ENCODE measurements around the gene TLE5.
A peak's percentile ranks its signal among the peaks of the same experiment; 100 is the strongest.
"Not testable (repeated sequence)": the region's sequence is repeated elsewhere in the genome, so short reads cannot be mapped to it uniquely, and the experiment has no call there.

TLE5 gene

DNA sequence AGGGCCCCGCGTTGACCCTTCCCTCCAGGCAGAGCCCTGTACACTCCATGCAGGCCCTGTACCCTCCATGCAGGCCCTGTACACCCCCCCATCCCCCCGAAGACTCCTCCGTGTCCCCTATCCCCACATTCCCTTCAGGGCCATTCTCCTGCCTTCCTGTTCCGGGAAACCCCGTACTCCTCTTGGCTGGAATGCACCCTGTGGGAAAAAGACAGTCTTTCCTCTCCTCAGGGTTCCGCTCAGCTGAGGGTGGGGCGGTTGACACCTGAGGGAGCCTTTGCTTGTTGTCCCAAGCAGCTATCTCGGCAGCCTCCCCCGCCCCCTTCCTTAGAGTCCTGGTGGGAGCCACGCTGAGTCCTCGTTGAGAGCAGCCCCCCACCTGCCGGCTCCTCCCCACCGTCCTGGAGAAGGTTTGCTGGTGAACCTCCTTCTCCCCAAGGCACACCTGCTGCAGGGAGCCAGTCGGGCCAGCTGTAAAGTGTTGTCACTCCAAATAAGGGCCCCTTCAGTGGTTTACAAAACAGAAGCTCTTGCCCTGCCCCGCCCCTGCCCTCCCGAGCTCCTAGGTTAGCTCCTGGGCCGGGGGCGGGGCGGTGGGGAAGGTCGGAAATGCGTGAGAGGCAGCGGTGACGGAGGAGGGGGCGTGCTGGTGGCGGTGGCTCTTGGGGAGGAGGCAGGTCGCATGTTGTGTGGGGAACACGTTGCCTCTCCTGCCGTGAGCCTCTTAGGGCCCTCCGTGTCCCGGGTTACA lies 33.3 kb upstream of the TLE5 start:
- no peak for DNase-seq

DNA sequence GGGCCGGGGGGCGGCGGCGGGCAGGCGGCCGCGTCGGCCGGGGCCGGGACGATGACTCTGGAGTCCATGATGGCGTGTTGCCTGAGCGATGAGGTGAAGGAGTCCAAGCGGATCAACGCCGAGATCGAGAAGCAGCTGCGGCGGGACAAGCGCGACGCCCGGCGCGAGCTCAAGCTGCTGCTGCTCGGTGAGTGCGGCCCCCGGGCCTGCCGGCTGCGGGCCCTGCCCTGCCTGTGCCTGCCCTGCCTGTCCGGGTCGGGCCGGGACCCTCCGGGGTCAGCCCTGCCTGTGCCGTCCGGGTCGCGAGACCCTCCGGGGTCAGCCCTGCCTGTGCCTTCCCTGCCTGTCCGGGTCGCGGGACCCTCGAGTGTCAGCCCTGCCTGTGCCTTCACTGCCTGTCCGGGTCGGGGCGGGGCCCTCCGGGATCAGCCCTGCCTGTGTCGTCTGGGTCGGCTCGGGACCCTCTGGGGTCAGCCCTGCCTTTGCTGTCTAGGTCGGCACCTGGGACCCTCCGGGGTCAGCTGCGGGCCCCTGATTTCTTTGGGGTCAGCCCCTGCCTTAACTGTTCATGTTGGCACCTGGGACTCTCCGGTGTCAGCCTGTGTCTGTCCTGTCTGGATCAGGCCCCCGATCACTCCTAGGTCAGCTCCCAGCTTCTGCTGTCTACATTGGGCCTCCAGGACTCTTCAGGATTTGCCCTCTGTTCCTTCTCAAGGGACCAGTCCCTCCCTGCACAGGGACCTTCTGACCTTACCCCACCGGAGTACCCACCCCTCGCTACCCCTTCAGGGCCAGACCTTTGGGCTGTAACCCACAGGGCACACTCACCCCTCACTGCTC lies 32.5 kb upstream of the TLE5 start:
- no peak for DNase-seq

DNA sequence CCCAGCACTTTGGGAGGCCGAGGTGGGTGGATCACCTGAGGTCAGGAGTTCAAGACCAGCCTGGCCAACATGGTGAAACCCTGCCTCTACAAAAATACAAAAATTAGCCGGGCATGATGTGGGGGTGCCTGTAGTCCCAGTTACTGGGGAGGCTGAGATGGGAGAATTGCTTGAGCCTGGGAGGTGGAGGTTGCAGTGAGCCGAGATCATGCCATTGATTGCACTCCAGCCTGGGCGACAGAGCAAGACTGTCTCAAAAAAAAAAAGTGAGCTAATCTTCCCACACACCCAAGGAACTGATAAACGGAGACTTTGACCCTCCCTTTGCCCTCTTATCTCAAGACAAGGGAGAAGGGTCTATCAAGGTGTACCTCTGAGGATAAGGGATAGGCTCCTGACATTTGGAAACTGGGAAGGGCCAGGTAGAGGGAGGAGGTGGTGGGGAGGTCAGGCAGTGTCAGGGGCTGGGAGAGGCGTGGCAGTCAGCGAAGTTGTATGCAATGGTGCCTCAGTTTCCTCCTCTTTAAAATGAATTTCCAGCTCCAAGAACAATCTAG lies 27.1 kb upstream of the TLE5 start:
- DNase-seq, result not testable (repeated sequence)

DNA sequence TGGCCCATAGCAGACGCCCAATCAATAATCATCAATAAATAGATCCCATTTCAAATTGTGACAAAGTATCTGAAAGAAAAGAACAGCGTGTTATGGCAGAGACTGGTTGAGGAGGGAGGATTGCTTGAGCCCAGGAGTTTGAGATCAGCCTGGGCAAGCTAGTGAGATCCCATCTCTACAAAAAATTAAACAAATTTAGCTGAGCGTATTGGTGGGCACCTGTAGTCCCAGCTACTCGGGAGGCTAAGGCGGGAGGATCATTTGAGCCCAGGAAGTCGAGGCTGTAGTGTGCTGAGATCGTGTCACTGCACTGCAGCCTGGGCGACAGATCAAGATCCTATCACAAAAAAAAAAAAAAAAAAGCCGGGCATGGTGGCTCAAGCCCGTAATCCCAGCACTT lies 25.5 kb upstream of the TLE5 start:
- no peak for DNase-seq

DNA sequence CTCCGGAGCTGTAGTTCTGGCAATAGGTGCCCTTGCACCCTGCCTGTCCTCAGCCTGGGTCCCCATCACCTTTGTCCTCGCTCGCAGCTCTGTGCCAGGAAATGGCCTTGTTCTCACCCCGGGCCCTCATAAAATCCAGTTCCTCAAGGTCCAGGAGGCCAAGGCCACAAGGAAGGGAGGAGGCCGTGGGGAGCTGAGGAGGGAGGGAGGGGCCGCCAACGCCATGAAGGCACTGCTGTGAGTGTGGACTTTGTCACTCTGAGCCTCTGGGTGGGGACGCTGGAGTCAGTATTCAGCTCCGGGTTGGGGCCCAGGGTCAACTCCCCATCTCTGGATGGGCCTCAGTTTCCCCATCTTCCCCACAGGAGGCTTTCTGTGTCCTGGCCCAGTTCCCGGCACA lies 22.6 kb upstream of the TLE5 start:
- DNase-seq, result no peak

DNA sequence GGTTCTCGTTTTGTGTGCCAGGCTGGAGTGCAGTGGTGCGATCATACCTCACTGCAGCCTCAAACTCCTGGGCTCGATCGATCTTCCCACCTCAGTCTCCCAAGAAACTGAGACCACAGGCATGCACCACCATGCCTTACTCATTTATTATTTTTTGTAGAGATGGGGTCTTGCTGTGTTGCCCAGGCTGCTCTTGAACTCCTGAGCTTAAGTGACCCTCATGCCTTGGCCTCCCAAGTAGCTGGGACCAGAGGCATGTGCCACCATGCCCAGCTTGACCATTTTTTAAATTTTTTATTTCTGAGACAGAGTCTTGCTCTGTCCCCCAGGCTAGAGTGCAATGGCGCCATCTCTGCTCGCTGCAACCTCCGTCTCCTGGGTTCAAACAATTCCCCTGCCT lies 21.7 kb upstream of the TLE5 start:
- DNase-seq, result no peak

DNA sequence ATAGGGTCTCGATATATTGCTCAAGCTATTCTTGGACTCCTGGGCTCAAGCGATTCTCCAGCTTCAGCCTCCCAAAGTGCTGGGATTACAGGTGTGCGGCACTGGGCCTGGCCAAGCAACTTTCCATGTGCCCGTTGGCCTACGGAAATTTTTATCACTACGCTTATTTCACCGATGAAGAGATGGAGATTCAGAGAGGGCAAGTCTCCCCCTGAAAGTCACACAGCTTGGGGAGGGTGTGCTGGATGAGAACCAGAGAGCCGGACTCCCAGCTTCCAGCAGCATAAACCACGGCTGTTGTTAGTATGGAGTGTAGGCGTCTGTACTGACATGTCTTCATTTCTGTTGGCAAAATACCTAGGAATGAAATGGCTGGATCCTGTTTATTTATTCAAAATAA lies 20.0 kb upstream of the TLE5 start:
- no peak for DNase-seq

DNA sequence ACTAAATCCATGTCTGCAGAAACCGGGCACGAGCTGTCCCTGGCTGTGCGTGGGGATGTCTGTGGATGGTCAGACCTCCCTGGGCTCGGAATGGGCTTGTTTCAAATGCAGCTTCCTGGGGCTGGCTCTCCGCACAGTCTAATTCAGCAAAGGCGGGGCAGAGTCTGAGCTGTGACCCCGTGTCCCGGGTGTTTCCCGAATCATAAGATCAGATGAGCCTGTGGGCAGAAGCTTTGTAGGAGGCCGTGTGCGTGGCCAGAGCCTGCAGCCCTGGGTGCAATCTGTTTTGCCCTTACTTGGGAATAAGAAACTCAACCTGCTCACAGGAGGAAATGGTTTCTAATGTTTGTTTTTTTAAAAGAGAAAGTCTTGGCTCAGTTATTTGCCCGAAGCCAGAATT lies 18.0 kb upstream of the TLE5 start:
- no peak for DNase-seq

DNA sequence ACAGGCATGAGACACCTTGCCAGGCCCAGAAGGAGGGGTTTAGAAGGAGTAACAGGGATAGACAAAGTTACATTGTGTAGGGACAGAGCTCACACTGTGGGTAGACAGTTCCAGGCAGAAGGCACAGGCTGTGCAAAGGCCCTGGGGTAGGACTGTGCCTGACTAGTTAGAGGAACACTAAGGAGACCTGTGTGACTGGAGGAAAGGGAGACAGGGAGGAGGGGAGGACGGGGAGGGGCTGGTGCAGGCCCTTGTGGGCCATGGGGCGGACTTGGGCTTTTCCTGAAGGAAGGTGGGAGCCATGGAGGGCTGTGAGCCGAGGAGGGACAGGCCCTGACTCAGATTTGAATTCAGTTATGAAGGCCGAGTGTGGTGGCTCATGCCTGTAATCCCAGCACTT lies 17.3 kb upstream of the TLE5 start:
- no peak for DNase-seq

DNA sequence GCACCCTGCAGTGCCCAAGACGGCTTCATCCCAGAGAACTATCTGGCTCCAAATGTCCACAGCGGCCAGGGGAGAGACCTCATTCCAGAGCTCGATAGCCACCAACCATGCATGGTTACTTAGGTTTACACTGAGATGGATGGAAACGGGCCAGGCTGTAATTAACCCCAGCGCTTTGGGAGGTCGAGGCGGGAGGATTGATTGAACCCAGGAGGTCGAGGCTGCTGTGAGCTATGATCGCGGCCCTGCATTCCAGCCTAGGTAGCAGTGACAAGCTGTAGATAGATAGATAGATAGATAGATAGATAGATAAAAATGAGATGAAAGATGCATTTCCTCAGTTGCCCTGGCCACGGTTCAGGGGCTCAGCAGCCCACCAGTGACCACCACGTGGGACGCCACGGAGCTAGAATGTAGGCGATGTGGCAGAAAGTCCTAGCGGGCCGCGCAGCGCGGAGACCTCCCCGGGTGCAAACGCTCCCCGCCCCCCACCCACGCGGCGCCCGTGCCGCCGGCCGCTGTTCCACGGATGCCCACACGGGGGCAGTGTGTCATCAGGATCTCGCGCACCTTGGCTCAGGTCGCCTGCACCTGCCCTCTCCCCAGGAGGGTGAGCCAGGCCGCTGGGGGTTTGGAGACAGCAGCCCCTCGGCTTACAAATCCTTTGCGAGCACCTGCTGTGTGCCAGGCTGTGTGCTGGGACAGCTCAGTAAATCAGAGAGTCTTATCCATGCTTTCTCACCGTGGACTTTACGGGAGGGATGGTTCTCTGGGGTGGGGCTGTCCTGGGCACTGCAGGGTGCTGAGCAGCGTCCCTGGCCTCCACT lies 13.5 kb upstream of the TLE5 start:
- peak; percentile 28 for DNase-seq

DNA sequence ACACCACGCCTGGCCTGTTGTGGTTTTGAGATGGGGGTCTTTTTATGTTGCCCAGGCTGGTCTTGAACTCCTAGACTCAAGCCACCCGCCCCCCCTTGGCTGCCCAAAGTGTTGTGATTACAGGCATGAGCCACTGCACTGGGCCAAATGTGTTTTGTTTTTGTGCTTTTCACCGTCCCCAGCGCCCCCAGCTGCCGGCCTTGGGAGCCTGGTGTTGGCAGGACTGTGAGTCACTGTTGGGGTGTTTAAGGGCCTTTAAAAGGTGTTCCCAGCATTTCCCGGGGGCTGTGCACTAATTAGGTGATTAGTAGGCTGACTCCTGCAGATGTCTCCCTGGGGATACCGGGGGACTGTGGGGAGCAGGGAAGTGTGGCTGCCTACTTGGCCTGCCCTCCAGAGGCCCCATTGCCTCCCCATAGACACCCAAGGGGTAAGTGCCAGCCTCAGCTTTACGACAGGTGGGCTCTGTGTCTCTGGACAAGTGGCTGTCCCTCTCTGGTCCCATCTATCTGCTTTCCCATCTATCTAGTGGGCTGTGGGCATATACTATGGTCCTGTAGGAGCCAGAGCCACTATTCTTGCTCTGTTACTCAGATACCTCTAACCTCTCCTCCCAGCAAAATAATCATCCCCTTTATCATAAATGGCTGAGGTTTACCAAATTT lies 11.8 kb upstream of the TLE5 start:
- DNase-seq, result no peak

DNA sequence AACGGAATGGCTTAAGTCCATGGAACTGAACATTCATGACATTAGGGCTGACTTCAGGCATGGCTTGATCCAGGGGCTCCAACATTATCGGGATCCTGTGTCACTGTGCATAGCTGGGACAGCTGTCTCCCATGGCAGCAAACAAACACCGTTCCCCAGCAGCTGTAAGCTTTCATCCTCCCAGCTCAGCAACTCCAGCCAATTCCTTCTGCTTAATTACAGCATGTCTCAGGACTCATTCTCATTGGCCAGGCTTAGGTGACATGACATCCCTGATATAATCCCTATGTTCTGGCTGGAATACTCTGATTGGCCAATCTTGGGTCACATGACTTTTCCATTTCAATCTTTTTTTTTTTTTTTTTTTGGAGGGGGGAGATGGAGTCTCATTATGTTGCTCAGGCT lies 10.9 kb upstream of the TLE5 start:
- peak; percentile 96 for DNase-seq

DNA sequence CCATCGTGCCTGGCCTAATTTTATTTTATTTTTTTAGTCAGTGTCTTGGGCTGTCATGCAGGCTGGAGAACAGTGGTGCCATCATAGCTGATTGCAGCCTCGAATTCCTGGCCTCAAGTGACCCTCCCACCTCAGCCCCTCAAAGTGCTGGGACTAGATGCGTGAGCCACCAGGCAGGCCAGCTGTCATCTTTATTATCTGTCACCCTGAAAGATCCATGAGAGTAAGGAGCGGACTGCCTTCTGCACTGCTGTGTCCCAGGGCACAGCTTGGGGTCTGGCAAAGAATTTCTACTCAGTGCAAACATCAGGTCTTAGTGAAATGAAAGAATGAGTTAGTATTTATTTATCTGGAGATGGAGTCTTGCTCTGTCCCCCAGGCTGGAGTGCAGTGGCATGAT lies 9.5 kb upstream of the TLE5 start:
- peak; percentile 60 for DNase-seq

DNA sequence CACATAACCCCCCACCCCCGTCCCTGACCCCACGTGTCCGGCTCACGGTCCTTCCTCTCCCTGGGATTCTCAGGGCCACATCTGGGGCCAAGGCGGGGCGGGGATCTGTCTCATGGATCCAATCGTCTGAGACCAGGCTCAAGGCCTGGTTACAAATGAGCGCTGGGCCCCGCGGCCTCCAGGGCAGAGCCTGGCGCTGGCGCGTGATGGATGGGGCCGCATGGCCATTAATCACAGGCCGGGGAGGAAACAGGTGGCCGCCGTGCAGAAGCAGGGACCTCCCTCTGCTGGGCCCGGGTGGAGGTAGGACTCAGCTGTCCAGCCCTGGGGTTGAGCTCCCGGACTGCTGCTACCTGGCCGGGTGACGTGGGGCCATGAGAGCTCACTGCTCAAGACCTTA lies 5.8 kb upstream of the TLE5 start:
- DNase-seq, result no peak

DNA sequence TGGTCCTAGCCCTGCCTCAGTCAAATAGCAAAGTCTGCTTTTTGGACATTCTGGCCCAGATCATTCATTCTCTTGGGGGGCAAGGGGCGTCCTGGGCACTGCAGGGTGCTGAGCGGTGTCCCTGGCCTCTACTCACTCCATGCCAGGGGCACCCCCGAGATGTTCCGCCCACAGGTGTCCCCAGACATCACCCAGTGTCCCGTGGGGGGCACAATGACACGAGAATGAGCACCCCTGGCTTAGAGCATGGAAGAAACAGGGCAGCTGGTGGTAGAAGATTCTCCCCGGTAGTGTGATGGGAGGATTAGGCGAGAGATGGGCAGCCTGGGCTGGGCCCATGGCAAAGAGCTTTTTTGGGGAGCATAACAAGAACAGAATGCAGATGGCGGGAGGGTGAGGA lies 5.3 kb upstream of the TLE5 start:
- DNase-seq, result no peak

DNA sequence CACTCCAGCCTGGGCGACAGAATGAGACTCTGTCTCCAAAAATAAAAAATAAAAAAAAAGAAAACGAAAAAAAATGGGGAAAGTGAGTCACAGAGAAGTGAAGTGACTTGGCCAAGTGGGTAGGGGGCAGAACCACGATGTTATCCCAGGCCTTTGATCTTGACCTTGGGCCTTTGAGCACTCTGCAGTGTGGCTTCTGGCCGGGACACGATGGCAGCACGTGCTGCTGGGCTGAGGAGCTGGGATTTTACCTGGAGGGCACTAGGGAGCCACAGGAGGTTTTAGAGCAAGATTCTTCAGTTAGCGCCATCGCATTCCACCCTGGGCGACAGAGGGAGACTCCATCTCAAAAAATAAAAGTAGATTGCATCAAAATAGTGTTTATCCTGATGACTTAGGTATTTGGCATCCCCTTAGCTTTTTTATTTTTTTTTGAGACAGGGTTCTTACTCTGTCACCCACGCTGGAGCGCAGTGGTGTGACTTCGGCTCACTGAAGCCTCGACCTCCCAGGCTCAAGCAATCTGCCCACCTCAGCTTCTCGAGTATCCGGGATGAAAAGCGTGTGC lies 4.3 kb upstream of the TLE5 start:
- DNase-seq, result no peak

DNA sequence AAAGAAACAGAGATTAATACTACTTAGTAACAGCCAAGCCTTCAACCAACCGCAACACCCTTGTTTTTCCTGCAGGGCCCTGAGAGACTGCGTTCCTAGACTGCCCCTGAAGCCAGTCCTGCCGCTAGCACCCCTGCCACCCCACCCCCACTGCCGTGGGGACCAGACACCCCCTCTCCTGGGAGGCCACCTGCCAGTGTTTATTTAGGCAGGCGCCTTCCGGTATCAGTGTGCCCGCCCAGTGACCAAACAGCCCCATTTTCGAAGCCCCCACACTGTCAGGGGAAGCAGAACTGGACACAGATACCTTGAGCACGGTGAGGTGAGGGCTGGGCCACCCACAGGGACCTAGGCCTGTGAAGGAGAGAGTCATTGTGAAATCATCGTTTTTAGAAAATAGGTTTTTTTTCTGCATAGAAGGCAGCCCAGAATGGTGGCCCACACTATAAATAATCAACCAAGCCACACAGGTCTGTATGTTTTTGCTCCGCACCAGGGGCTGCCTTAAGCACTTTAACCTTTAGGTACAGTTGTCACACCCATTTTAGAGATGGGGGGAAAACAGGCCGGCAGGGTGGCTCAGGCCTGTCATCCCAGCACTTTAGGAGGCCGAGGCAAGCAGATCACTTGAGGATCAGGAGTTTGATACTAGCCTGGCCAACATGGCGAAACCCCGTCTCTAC lies 3.5 kb upstream of the TLE5 start:
- DNase-seq, result no peak

DNA sequence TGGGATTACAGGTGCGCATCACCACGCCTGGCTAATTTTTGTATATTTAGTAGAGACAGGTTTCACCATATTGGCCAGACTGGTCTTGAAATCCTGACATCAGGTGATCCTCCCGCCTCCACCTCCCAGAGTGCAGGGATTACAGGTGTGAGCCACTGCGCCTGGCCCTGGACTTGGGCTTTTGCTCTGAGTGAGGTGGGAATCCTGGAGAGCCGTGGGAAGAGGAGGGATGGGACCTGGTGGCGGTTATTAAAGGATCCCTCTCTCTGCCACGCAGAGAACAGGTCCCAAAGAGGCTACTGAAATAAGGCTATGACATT lies 1.7 kb upstream of the TLE5 start:
- DNase-seq, result no peak

DNA sequence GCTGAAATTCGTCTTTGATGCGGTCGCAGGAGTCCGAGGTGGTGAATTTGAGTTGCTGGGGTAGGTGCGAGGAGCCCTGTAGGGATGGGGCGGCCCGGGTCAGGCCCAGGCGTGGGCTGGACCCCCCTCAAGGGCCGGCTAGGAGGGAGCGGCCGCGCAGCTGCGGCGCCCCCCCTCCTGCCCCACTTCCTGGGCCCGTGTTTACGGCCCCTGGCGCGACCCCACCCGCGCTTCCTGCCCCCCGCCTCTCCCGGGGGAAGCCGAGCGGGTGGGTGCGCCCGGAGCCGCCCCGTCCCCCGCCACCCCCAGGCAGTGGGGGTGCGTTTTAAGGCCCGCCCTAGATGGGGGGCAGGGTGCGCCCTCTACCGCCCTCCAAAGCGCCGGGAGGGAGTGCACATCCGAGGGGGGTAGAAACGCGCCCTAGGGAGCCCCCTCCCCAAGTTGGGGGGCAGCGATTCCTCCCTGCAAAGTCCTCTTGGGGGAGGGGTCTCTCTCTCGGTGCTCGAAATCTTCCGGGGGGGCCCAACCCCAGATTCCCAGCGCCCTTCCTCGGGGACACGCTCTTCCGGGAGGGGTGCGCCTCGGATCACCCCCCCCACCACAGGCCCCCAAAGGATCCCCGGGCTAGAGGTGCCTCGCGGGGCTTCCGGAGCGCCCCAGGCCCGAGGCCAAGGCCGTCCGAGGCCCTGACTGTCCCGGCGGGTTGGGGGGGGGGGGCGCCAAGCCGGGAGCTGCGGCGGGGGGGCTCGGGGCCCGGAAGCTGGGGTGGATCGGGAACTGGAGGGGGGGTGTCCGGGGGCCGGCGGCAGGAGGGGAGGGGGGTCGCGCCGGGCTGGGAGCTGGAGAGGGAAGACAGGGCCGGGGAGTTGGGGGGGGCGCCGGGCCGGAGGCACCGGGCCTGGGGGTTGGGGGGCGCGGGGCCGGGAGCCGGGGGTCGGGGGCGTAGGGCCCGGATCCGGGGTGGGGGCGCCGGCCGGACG lies 823 bp downstream of the TLE5 start:
- no peak for DNase-seq

DNA sequence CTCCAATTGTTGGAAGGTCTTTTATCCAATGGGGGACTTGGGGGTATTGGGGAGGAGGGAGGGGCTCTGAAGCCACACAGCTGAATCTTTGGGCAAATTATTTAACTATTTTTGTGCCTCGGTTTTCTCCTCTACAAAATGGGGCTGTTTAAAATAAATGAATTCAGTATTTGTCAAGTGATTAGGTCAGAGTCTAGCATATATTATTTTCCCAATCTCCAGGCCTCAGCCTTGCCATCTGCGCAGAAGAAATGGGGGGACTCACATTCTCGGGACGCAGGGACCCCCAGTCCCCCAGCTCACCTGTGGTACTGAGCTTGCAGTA lies 1.5 kb downstream of the TLE5 start:
- no peak for DNase-seq

DNA sequence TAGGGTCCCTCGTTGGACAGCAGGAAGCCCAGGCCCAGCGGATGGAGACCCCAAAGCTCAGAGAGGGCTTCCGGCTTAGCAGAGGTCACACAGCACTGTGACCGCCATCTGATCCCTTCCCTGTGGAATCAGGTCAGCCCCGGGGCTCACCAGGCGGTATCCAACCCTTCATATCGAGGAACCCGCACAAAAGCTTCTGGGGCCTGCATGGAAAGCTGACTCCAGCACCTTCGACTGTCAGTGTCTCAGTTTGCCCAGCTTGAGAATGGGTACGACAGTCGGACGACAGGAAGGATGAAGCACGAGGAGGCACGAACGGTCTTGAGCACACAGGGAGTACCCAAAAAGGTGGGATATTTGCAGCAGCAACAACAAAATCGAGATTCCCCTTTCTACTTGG lies 2.6 kb downstream of the TLE5 start:
- DNase-seq, result no peak
